ENCODE results near the gene UGT3A1.
"Not testable (repeated sequence)": the region's sequence is repeated elsewhere in the genome, so short reads cannot be mapped to it uniquely, and the experiment has no call there.

UGT3A1 gene

GRCh38 chr5:35987776-35988175 is 3.4 kb downstream of the UGT3A1 start:
- no peak for DNase-seq

- no peak for DNase-seq
Measured at GRCh38 chr5:35979715-35980114, 11.5 kb downstream of the UGT3A1 start.

GRCh38 chr5:35976859-35977258 is 14.3 kb downstream of the UGT3A1 start:
- DNase-seq, result not testable (repeated sequence)

GRCh38 chr5:35974570-35974969 is 16.6 kb downstream of the UGT3A1 start:
- no peak for DNase-seq

- no peak for DNase-seq
Measured at GRCh38 chr5:35971878-35972210, 19.3 kb downstream of the UGT3A1 start.

GRCh38 chr5:35971186-35971877 is 19.9 kb downstream of the UGT3A1 start:
- no peak for DNase-seq

- no peak for DNase-seq
Measured at GRCh38 chr5:35963381-35963843, 27.8 kb downstream of the UGT3A1 start.

GRCh38 chr5:35960328-35960727 is 30.9 kb downstream of the UGT3A1 start:
- DNase-seq, result no peak

GRCh38 chr5:35956429-35956828 is 34.8 kb downstream of the UGT3A1 start:
- DNase-seq, result no peak

- no peak for DNase-seq
Measured at GRCh38 chr5:35954175-35954574, 37.0 kb downstream of the UGT3A1 start.

- no peak for DNase-seq
Measured at GRCh38 chr5:35947085-35947484, 44.1 kb downstream of the UGT3A1 start.

GRCh38 chr5:35939639-35940038 is 51.6 kb downstream of the UGT3A1 start:
- DNase-seq, result no peak

- no peak for DNase-seq
Measured at GRCh38 chr5:35938568-35939227, 52.5 kb downstream of the UGT3A1 start, which contains the start of gene CAPSL. Gene CAPSL, minus strand, starts transcription at chr5:35938622. Its CDS starts 17,502 bp downstream, at chr5:35921120.

GRCh38 chr5:35926389-35927051 is 64.7 kb downstream of the UGT3A1 start:
- peak; percentile 80 for DNase-seq

- DNase-seq, result peak; percentile 92
Measured at GRCh38 chr5:35924950-35925722, 66.1 kb downstream of the UGT3A1 start.

GRCh38 chr5:35924122-35924949 is 66.9 kb downstream of the UGT3A1 start:
- DNase-seq, result peak; percentile 64

- DNase-seq, result no peak
Measured at GRCh38 chr5:35922468-35922867, 68.7 kb downstream of the UGT3A1 start.

GRCh38 chr5:35921930-35922329 is 69.3 kb downstream of the UGT3A1 start:
- DNase-seq, result no peak

GRCh38 chr5:35920890-35921289 is 70.3 kb downstream of the UGT3A1 start:
- DNase-seq, result no peak

GRCh38 chr5:35919191-35919590 is 72.0 kb downstream of the UGT3A1 start:
- DNase-seq, result no peak

- no peak for DNase-seq
Measured at GRCh38 chr5:35908814-35909213, 82.4 kb downstream of the UGT3A1 start.

- no peak for DNase-seq
Measured at GRCh38 chr5:35908228-35908627, 83.0 kb downstream of the UGT3A1 start.
